HCEC 1CT (cell line): ENCODE data around the gene LRCH1.
"Not testable (repeated sequence)": the region's sequence is repeated elsewhere in the genome, so short reads cannot be mapped to it uniquely, and the experiment has no call there.

Experiments
- DNase-seq: peaks from one replicate; pipeline ENCODE4 v3.0.0-alpha.2; 2017

The LRCH1 gene

GRCh38 chr13:46721054-46721453, 168.1 kb downstream of the LRCH1 start:
- peak; percentile 45 for DNase-seq

- no peak for DNase-seq
These were observed 173.4 kb downstream of the LRCH1 start for GRCh38 chr13:46726347-46726746.

- peak; percentile 18 for DNase-seq
These were observed 175.8 kb downstream of the LRCH1 start for GRCh38 chr13:46728777-46729176.

- DNase-seq = no peak
These were observed 178.6 kb downstream of the LRCH1 start for GRCh38 chr13:46731535-46731934.

- DNase-seq = no peak
These were observed 182.5 kb downstream of the LRCH1 start for GRCh38 chr13:46735425-46735824.

GRCh38 chr13:46736541-46737310, 183.8 kb downstream of the LRCH1 start:
- DNase-seq = no peak

- no peak for DNase-seq
These were observed 185.1 kb downstream of the LRCH1 start for GRCh38 chr13:46738055-46738454.

GRCh38 chr13:46738766-46739165, 185.8 kb downstream of the LRCH1 start:
- DNase-seq = no peak

GRCh38 chr13:46739447-46740098, 186.6 kb downstream of the LRCH1 start:
- no peak for DNase-seq

- DNase-seq = peak; percentile 34
These were observed 190.2 kb downstream of the LRCH1 start for GRCh38 chr13:46743191-46743590.

- no peak for DNase-seq
These were observed 192.1 kb downstream of the LRCH1 start for GRCh38 chr13:46745062-46745461.

- DNase-seq = no peak
These were observed 192.7 kb downstream of the LRCH1 start for GRCh38 chr13:46745706-46746105.

GRCh38 chr13:46747031-46747820, 194.3 kb downstream of the LRCH1 start:
- no peak for DNase-seq

- DNase-seq = no peak
These were observed 195.3 kb downstream of the LRCH1 start for GRCh38 chr13:46748300-46748699.

- DNase-seq = peak; percentile 24
These were observed 197.0 kb downstream of the LRCH1 start for GRCh38 chr13:46749951-46750350.

- DNase-seq = peak; percentile 46
These were observed 199.1 kb downstream of the LRCH1 start for GRCh38 chr13:46751811-46752635.

- no peak for DNase-seq
These were observed 200.2 kb downstream of the LRCH1 start for GRCh38 chr13:46753137-46753536.

GRCh38 chr13:46753917-46754316, 200.9 kb downstream of the LRCH1 start:
- DNase-seq = no peak

- DNase-seq = no peak
These were observed 201.8 kb downstream of the LRCH1 start for GRCh38 chr13:46754812-46755211.

- not testable (repeated sequence) for DNase-seq
These were observed 202.5 kb downstream of the LRCH1 start for GRCh38 chr13:46755508-46755907.

- DNase-seq = no peak
These were observed 204.0 kb downstream of the LRCH1 start for GRCh38 chr13:46756977-46757376.

GRCh38 chr13:46757640-46758039, 204.7 kb downstream of the LRCH1 start:
- DNase-seq = no peak

- DNase-seq = no peak
These were observed 206.9 kb downstream of the LRCH1 start for GRCh38 chr13:46759846-46760245.
